ENCODE results near the gene SCYL2. TPM values are rescaled to one million over a fixed set of nuclear protein-coding genes. Genes with fewer than 3 reads are reported as not detected.

Gene SCYL2
- polyA plus RNA-seq, 1 donor from 2014 or later = 101 TPM

- H3K9ac ChIP-seq (ENCODE audit: low read length) = no peak overlapping the region
- H3K79me2 ChIP-seq (replicated peaks; ENCODE audit: insufficient read depth, low read length) = no peaks in the 10 kb centered on the region
- no peaks in the 10 kb centered on the region for H3K9me2 ChIP-seq (ENCODE audit: insufficient read depth, low read length)
- H3K36me3 ChIP-seq (ENCODE audit: insufficient read depth, low read length) = no peaks in the 10 kb centered on the region
- H3K4me3 ChIP-seq (ENCODE audit: low read length) = no peak overlapping the region
- no peaks in the 10 kb centered on the region for H3K27me3 ChIP-seq (ENCODE audit: insufficient read depth, low read depth, low read length)
- no peaks in the 10 kb centered on the region for H3K9me3 ChIP-seq (ENCODE audit: low read length)
- H3F3A ChIP-seq (ENCODE audit: insufficient read depth, low read length, poor library complexity, severe bottlenecking) = no peaks in the 10 kb centered on the region
- no peak overlapping the region for H2AFZ ChIP-seq (ENCODE audit: low read depth, low read length)
- TF ChIP-seq, protein P1, sequence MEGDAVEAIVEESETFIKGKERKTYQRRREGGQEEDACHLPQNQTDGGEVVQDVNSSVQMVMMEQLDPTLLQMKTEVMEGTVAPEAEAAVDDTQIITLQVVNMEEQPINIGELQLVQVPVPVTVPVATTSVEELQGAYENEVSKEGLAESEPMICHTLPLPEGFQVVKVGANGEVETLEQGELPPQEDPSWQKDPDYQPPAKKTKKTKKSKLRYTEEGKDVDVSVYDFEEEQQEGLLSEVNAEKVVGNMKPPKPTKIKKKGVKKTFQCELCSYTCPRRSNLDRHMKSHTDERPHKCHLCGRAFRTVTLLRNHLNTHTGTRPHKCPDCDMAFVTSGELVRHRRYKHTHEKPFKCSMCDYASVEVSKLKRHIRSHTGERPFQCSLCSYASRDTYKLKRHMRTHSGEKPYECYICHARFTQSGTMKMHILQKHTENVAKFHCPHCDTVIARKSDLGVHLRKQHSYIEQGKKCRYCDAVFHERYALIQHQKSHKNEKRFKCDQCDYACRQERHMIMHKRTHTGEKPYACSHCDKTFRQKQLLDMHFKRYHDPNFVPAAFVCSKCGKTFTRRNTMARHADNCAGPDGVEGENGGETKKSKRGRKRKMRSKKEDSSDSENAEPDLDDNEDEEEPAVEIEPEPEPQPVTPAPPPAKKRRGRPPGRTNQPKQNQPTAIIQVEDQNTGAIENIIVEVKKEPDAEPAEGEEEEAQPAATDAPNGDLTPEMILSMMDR (IDR thresholded peaks at IDR 0.05; ENCODE audit: poor library complexity, severe bottlenecking) = no peak
- no peak for TF ChIP-seq REST (IDR thresholded peaks at IDR 0.05; ENCODE audit: borderline replicate concordance)
- TF ChIP-seq TAF1 (IDR thresholded peaks at IDR 0.05; ENCODE audit: low read depth) = no peak
- no peak for TF ChIP-seq RAD21 (conservative IDR thresholded peaks at IDR 0.05)
- no peak for TF ChIP-seq SMC3 (conservative IDR thresholded peaks at IDR 0.05; ENCODE audit: poor library complexity)
- TF ChIP-seq POLR2AphosphoS5 (IDR thresholded peaks at IDR 0.05) = no peak
- TF ChIP-seq MXI1 (conservative IDR thresholded peaks at IDR 0.05; ENCODE audit: poor library complexity, severe bottlenecking) = no peak
- H4K20me1 ChIP-seq (ENCODE audit: insufficient read depth) = no peaks in the 10 kb centered on the region
- no peak overlapping the region for H3K4me2 ChIP-seq (ENCODE audit: low read length)
- H3K27ac ChIP-seq (ENCODE audit: low read length) = no peak overlapping the region
Measured at GRCh38 chr12:100346660-100347059, 79.7 kb downstream of the SCYL2 start.

DNA sequence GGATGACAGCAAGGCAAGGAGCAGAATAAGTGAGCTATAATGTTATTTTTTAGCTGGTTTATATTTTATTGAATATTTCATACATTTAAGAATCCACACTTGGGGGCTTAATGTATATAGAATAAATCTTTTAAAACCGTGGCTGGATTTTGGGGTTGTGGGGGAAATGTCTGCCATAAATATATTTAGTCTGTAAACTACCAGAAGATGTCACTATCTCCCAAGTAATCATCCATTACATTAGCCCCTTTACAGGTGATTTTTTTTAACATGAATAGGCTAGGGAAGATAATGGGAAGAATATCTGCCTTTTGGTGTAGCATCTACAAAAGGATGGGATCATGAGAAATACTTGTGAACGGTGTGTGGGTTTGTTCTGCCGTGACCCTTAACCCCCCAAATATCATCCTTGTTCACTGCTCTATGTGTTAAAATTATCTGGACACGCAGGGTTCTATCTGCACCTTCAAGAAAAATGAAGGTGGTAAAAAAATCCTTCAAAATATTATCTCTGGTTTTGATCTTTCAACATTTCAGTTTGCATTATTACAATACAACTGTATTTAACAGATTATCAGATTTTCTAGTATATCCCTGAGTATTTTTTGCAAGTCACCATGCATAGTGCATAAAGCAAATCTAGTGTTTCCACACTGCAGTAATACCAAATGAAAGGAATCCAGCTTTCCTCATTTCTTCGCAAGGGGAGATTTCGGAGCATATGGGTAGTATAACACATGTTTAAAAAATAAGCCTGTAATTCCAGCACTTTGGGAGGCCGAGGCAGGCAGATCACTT, 81.9 kb downstream of the SCYL2 start:
- TF ChIP-seq POLR2AphosphoS5 (IDR thresholded peaks at IDR 0.05) (no peak), RAD21 (conservative IDR thresholded peaks at IDR 0.05) (peak; percentile 92), TAF1 (IDR thresholded peaks at IDR 0.05; ENCODE audit: low read depth) (no peak), SMC3 (conservative IDR thresholded peaks at IDR 0.05; ENCODE audit: poor library complexity) (peak; percentile 91), EZH2 (IDR thresholded peaks at IDR 0.05; ENCODE audit: borderline replicate concordance, insufficient read depth, low read length, poor library complexity, severe bottlenecking) (no peak), MXI1 (conservative IDR thresholded peaks at IDR 0.05; ENCODE audit: poor library complexity, severe bottlenecking) (no peak), EP300 (conservative IDR thresholded peaks at IDR 0.05; ENCODE audit: poor library complexity, severe bottlenecking) (no peak), REST (IDR thresholded peaks at IDR 0.05; ENCODE audit: borderline replicate concordance) (no peak)
- TF ChIP-seq, protein P1 (IDR thresholded peaks at IDR 0.05; ENCODE audit: poor library complexity, severe bottlenecking) = peak; percentile 90
- H4K20me1 ChIP-seq (ENCODE audit: insufficient read depth) = no peaks in the 10 kb centered on the region
- H2AFZ ChIP-seq (ENCODE audit: low read depth, low read length) = no peak overlapping the region
- no peaks in the 10 kb centered on the region for H3K36me3 ChIP-seq (ENCODE audit: insufficient read depth, low read length)
- H3K9me2 ChIP-seq (ENCODE audit: insufficient read depth, low read length) = no peaks in the 10 kb centered on the region
- no peak overlapping the region for H3K4me2 ChIP-seq (ENCODE audit: low read length)
- no peaks in the 10 kb centered on the region for H3F3A ChIP-seq (ENCODE audit: insufficient read depth, low read length, poor library complexity, severe bottlenecking)
- no peak overlapping the region for H3K4me3 ChIP-seq (ENCODE audit: low read length)
- H3K79me2 ChIP-seq (replicated peaks; ENCODE audit: insufficient read depth, low read length) = no peaks in the 10 kb centered on the region
- no peaks in the 10 kb centered on the region for H3K27me3 ChIP-seq (ENCODE audit: insufficient read depth, low read depth, low read length)
- H3K9ac ChIP-seq (ENCODE audit: low read length) = no peak overlapping the region
- H3K9me3 ChIP-seq (ENCODE audit: low read length) = no peaks in the 10 kb centered on the region
- H3K27ac ChIP-seq (ENCODE audit: low read length) = no peak overlapping the region
